Islet of Langerhans (tissue), 1 donor: ENCODE data around the gene AXIN1.

ENCODE experiments used
- FAIRE-seq: peaks from one replicate; lab custom pipeline; 2011; peaks lifted over from hg19 to GRCh38; lab: Jason Lieb, UNC

The AXIN1 gene

GRCh38 chr16:240559-240958, 112.0 kb downstream of the AXIN1 start:
- FAIRE-seq: no peak

DNA sequence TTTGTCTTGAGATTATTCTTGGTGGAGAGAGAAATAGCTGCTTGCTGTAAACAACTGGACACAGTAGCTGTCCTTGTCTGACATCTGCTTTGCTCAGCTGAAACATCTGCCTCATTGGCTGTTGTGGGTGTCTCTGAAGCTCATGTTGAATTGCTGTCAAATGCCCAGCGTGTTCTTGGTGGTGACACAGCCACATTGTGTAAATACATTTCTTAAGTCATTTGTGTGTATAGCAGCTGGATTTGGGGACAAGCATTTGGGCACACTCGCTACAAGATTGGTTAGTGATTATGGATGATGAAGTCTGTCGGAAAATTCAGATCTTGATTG, 112.6 kb downstream of the AXIN1 start:
- FAIRE-seq: no peak
